Measurements from ENCODE around the gene LENG1.

DNA sequence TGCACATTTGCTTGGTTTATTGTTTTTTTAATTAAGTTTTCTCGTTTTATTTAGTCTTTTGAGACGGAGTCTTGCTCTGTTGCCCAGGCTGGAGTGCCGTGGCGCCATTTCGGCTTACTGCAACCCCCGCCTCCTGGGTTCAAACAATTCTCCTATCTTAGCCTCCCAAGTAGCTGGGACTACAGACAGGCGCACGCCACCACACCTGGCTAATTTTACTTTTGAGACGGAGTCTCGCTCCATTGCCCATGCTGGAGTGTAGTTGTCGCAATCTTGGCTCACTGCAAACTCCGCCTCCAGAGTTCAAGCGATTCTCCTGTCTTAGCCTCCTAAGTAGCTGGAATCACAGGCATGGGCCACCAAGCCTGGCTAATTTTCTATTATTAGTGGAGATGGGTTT, 42.5 kb upstream of the LENG1 start:
- TF ChIP-seq, protein P1, sequence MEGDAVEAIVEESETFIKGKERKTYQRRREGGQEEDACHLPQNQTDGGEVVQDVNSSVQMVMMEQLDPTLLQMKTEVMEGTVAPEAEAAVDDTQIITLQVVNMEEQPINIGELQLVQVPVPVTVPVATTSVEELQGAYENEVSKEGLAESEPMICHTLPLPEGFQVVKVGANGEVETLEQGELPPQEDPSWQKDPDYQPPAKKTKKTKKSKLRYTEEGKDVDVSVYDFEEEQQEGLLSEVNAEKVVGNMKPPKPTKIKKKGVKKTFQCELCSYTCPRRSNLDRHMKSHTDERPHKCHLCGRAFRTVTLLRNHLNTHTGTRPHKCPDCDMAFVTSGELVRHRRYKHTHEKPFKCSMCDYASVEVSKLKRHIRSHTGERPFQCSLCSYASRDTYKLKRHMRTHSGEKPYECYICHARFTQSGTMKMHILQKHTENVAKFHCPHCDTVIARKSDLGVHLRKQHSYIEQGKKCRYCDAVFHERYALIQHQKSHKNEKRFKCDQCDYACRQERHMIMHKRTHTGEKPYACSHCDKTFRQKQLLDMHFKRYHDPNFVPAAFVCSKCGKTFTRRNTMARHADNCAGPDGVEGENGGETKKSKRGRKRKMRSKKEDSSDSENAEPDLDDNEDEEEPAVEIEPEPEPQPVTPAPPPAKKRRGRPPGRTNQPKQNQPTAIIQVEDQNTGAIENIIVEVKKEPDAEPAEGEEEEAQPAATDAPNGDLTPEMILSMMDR (IDR thresholded peaks at IDR 0.05): no peak
- TF ChIP-seq POLR2A (IDR thresholded peaks at IDR 0.05): no peak

Measured in uterus (tissue), 2 donors.